ENCODE measurements around the gene SNAPC5.

Gene SNAPC5

GRCh38 chr15:66477011-66477410 is 20.6 kb downstream of the SNAPC5 start:
- TF ChIP-seq SIN3A (IDR thresholded peaks at IDR 0.05; ENCODE audit: borderline replicate concordance, insufficient read depth, low read length) (no peak), POLR2AphosphoS5 (IDR thresholded peaks at IDR 0.05; ENCODE audit: low read depth, low read length) (no peak), FOXP2 (optimal IDR thresholded peaks at IDR 0.05; ENCODE audit: borderline replicate concordance, extremely low read depth, extremely low read length, insufficient read depth) (no peak), REST (IDR thresholded peaks at IDR 0.05; ENCODE audit: insufficient read depth in 1 of 2, low read depth in 2 of 2, low read length in 2 of 2) (no peak), TAF1 (IDR thresholded peaks at IDR 0.05; ENCODE audit: borderline replicate concordance, insufficient read depth, low read length) (no peak)

GRCh38 chr15:66476535-66476934 is 21.0 kb downstream of the SNAPC5 start:
- no peak for TF ChIP-seq POLR2AphosphoS5 (IDR thresholded peaks at IDR 0.05; ENCODE audit: low read depth, low read length)
- no peak for TF ChIP-seq REST (IDR thresholded peaks at IDR 0.05; ENCODE audit: insufficient read depth in 1 of 2, low read depth in 2 of 2, low read length in 2 of 2)
- TF ChIP-seq FOXP2 (optimal IDR thresholded peaks at IDR 0.05; ENCODE audit: borderline replicate concordance, extremely low read depth, extremely low read length, insufficient read depth) = no peak
- TF ChIP-seq TAF1 (IDR thresholded peaks at IDR 0.05; ENCODE audit: borderline replicate concordance, insufficient read depth, low read length) = no peak
- no peak for TF ChIP-seq SIN3A (IDR thresholded peaks at IDR 0.05; ENCODE audit: borderline replicate concordance, insufficient read depth, low read length)

GRCh38 chr15:66474963-66475362 is 22.6 kb downstream of the SNAPC5 start:
- TF ChIP-seq POLR2AphosphoS5 (IDR thresholded peaks at IDR 0.05; ENCODE audit: low read depth, low read length) (no peak), SIN3A (IDR thresholded peaks at IDR 0.05; ENCODE audit: borderline replicate concordance, insufficient read depth, low read length) (no peak), FOXP2 (optimal IDR thresholded peaks at IDR 0.05; ENCODE audit: borderline replicate concordance, extremely low read depth, extremely low read length, insufficient read depth) (no peak), TAF1 (IDR thresholded peaks at IDR 0.05; ENCODE audit: borderline replicate concordance, insufficient read depth, low read length) (no peak), REST (IDR thresholded peaks at IDR 0.05; ENCODE audit: insufficient read depth in 1 of 2, low read depth in 2 of 2, low read length in 2 of 2) (no peak)

- no peak for TF ChIP-seq TAF1 (IDR thresholded peaks at IDR 0.05; ENCODE audit: borderline replicate concordance, insufficient read depth, low read length)
Observed at GRCh38 chr15:66474135-66474534, 23.4 kb downstream of the SNAPC5 start.

GRCh38 chr15:66472176-66472999 is 25.2 kb downstream of the SNAPC5 start:
- TF ChIP-seq FOXP2 (optimal IDR thresholded peaks at IDR 0.05; ENCODE audit: borderline replicate concordance, extremely low read depth, extremely low read length, insufficient read depth) = no peak
- TF ChIP-seq SIN3A (IDR thresholded peaks at IDR 0.05; ENCODE audit: borderline replicate concordance, insufficient read depth, low read length) = no peak
- no peak for TF ChIP-seq POLR2AphosphoS5 (IDR thresholded peaks at IDR 0.05; ENCODE audit: low read depth, low read length)
- no peak for TF ChIP-seq REST (IDR thresholded peaks at IDR 0.05; ENCODE audit: insufficient read depth in 1 of 2, low read depth in 2 of 2, low read length in 2 of 2)
- TF ChIP-seq TAF1 (IDR thresholded peaks at IDR 0.05; ENCODE audit: borderline replicate concordance, insufficient read depth, low read length) = no peak

All from PFSK-1 (cell line).